DOHH2 (cell line): ENCODE results near the gene OTOR.

Source experiments
- H3F3A ChIP-seq: fragments of 200-600 bp; sonication (generic), shearing (Covaris generic); 2 replicates; pipeline ENCODE4 v1.6.0; 2016; ENCODE audit warnings: antibody characterized with exemption, mild to moderate bottlenecking; ENCODE audit not compliant: control insufficient read depth, insufficient read depth
- H3K27ac ChIP-seq: fragments of 200-600 bp; sonication (generic); 2 replicates; pipeline ENCODE4 v1.5.1; 2014; ENCODE audit warnings: low read depth, mild to moderate bottlenecking, low read length, moderate library complexity
- H3K27me3 ChIP-seq: fragments of 200-600 bp; sonication (generic); 2 replicates; pipeline ENCODE4 v1.6.1; 2014; ENCODE audit warnings: mild to moderate bottlenecking, low read length, mixed read lengths; ENCODE audit not compliant: control insufficient read depth
- H3K36me3 ChIP-seq: fragments of 200-600 bp; sonication (generic); 2 replicates; pipeline ENCODE4 v1.6.1; 2014; ENCODE audit warnings: mild to moderate bottlenecking, low read length, moderate library complexity, mixed read lengths; ENCODE audit not compliant: control insufficient read depth
- H3K4me1 ChIP-seq: fragments of 200-600 bp; sonication (generic); 2 replicates; pipeline ENCODE4 v1.6.1; 2014; ENCODE audit warnings: mild to moderate bottlenecking, low read length, mixed read lengths; ENCODE audit not compliant: control insufficient read depth
- H3K4me2 ChIP-seq: fragments of 200-600 bp; sonication (generic); 2 replicates; pipeline ENCODE4 v1.6.0; 2014; ENCODE audit warnings: mild to moderate bottlenecking, low read length, moderate library complexity
- H3K4me3 ChIP-seq: fragments of 200-600 bp; sonication (generic); 2 replicates; pipeline ENCODE4 v1.5.1; 2014; ENCODE audit warnings: mild to moderate bottlenecking, low read length, mixed read lengths
- H3K79me2 ChIP-seq: fragments of 200-600 bp; sonication (generic); 2 replicates; pipeline ENCODE4 v1.6.1; 2014; ENCODE audit warnings: mild to moderate bottlenecking, low read length, mixed read lengths; ENCODE audit not compliant: control insufficient read depth
- H3K9me2 ChIP-seq: fragments of 200-600 bp; sonication (generic); replicated peaks from 2 replicates; pipeline ENCODE4 v1.6.1; 2014; ENCODE audit warnings: mild to moderate bottlenecking, low read length, mixed read lengths; ENCODE audit not compliant: control insufficient read depth
- H3K9me3 ChIP-seq: fragments of 200-600 bp; sonication (generic); 2 replicates; pipeline ENCODE4 v1.6.1; 2014; ENCODE audit warnings: antibody characterized with exemption, low read length, mixed read lengths; ENCODE audit not compliant: control insufficient read depth, insufficient read depth
- H4K20me1 ChIP-seq: fragments of 200-600 bp; sonication (generic); 2 replicates; pipeline ENCODE4 v1.6.0; 2014; ENCODE audit warnings: low read depth, mild to moderate bottlenecking, antibody characterized with exemption, low read length, moderate library complexity; ENCODE audit not compliant: control insufficient read depth, insufficient read depth
- CTCF ChIP-seq: fragments of 200-600 bp; sonication (generic); IDR thresholded peaks from one replicate; pipeline ENCODE4 v1.5.1; 2014; ENCODE audit warnings: antibody characterized with exemption, mild to moderate bottlenecking, low read depth, low read length; ENCODE audit not compliant: poor library complexity, severe bottlenecking
- EZH2phosphoT487 ChIP-seq: fragments of 200-600 bp; sonication (generic); IDR thresholded peaks from 2 replicates; pipeline ENCODE4 v1.6.1; 2017; ENCODE audit warnings: borderline replicate concordance, mild to moderate bottlenecking, antibody characterized with exemption, low read length, moderate library complexity, mixed read lengths

Gene OTOR

GRCh38 chr20:16771213-16771612 lies 23.1 kb downstream of the OTOR start:
- no peaks in the 10 kb centered on the region for H3F3A ChIP-seq
- peaks cover 1% of the 10 kb centered on the region; the same call in 1 of the 2 replicates for H3K27me3 ChIP-seq
- no peak overlapping the region for H3K27ac ChIP-seq
- no peaks in the 10 kb centered on the region for H3K4me1 ChIP-seq
- H3K4me2 ChIP-seq: no peak overlapping the region
- no peaks in the 10 kb centered on the region for H3K36me3 ChIP-seq
- H3K9me3 ChIP-seq: no peaks in the 10 kb centered on the region
- H3K79me2 ChIP-seq: no peaks in the 10 kb centered on the region
- TF ChIP-seq CTCF: no peak
- TF ChIP-seq EZH2phosphoT487: no peak
- no peak overlapping the region for H3K4me3 ChIP-seq
- H4K20me1 ChIP-seq: no peaks in the 10 kb centered on the region
- no peaks in the 10 kb centered on the region for H3K9me2 ChIP-seq

GRCh38 chr20:16775961-16776360 lies 27.8 kb downstream of the OTOR start:
- TF ChIP-seq EZH2phosphoT487: no peak
- no peak for TF ChIP-seq CTCF
- Histone ChIP-seq H3K36me3 (no peaks in the 10 kb centered on the region), H3F3A (no peaks in the 10 kb centered on the region)

GRCh38 chr20:16777126-16777525 lies 29.0 kb downstream of the OTOR start:
- H3K27ac ChIP-seq: no peak overlapping the region
- TF ChIP-seq EZH2phosphoT487: no peak
- TF ChIP-seq CTCF: no peak
- H3K36me3 ChIP-seq: no peaks in the 10 kb centered on the region

More at GRCh38 chr20:16775961-16776360, 27.8 kb downstream of the OTOR start:
- Histone ChIP-seq H3K9me2 (no peaks in the 10 kb centered on the region), H3K4me2 (no peak overlapping the region), H3K27ac (no peak overlapping the region), H3K9me3 (no peaks in the 10 kb centered on the region), H3K4me3 (no peak overlapping the region), H3K79me2 (no peaks in the 10 kb centered on the region), H3K4me1 (no peaks in the 10 kb centered on the region), H3K27me3 (no peaks in the 10 kb centered on the region), H4K20me1 (no peaks in the 10 kb centered on the region)

GRCh38 chr20:16778159-16778558 lies 30.0 kb downstream of the OTOR start:
- TF ChIP-seq EZH2phosphoT487 (no peak), CTCF (no peak)
- H3K4me1 ChIP-seq: no peaks in the 10 kb centered on the region
- H3K9me2 ChIP-seq: no peaks in the 10 kb centered on the region
- H3K4me2 ChIP-seq: no peak overlapping the region
- no peak overlapping the region for H3K4me3 ChIP-seq
- no peaks in the 10 kb centered on the region for H3K79me2 ChIP-seq
- H4K20me1 ChIP-seq: no peaks in the 10 kb centered on the region
- H3K36me3 ChIP-seq: no peaks in the 10 kb centered on the region
- no peaks in the 10 kb centered on the region for H3K27me3 ChIP-seq
- no peak overlapping the region for H3K27ac ChIP-seq
- H3K9me3 ChIP-seq: no peaks in the 10 kb centered on the region
- no peaks in the 10 kb centered on the region for H3F3A ChIP-seq

More at GRCh38 chr20:16777126-16777525, 29.0 kb downstream of the OTOR start:
- H3K9me2 ChIP-seq: no peaks in the 10 kb centered on the region
- no peaks in the 10 kb centered on the region for H4K20me1 ChIP-seq
- no peak overlapping the region for H3K4me2 ChIP-seq
- H3F3A ChIP-seq: no peaks in the 10 kb centered on the region
- no peaks in the 10 kb centered on the region for H3K9me3 ChIP-seq
- H3K27me3 ChIP-seq: no peaks in the 10 kb centered on the region
- no peak overlapping the region for H3K4me3 ChIP-seq
- no peaks in the 10 kb centered on the region for H3K79me2 ChIP-seq
- H3K4me1 ChIP-seq: no peaks in the 10 kb centered on the region
